SH-SY5Y (cell line): ENCODE data around the gene NXNL1.

Experiments
- GATA2 ChIP-seq: IDR thresholded peaks from 2 replicates; pipeline ENCODE4 v1.6.1; 2011; ENCODE audit warnings: mild to moderate bottlenecking, low read depth, low read length
- GATA3 ChIP-seq: IDR thresholded peaks from 2 replicates; pipeline ENCODE4 v1.6.1; 2011; ENCODE audit warnings: low read depth, mild to moderate bottlenecking, low read length, moderate library complexity

NXNL1 gene

DNA sequence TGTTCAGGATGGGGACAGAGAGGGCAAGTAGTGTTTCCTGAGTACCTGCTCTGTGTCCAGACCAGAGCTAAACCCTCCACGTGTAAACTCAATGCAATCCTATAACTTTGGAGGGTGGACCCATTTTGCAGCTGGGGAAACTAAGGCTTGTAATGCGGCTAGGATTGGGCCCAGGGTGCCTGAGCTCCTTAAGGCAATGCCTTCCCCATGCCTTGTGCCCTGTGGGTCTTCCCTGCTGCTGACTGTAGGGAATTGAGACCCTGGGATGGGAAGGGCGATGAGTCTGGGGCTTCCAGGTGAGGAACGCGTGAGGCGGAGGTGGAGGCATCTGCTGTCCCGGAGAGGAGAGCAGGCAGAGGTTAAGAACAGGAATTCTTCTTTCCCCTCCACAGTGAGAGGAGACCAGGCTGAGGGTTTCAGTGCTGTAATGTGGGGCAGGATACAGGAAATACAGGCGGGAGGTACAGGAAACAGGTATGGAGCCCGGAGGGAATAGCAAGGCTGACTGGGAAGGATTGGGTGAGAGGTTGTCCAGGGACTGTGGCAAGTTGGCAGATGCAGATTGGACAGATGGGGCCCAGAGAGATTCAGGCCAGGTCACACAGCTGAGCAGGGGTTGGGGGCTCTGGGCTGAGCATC lies 28.8 kb upstream of the NXNL1 start:
- TF ChIP-seq GATA2 (no peak), GATA3 (no peak)

GRCh38 chr19:17488593-17489391 lies 28.1 kb upstream of the NXNL1 start:
- no peak for TF ChIP-seq GATA3
- no peak for TF ChIP-seq GATA2

- TF ChIP-seq GATA3 = no peak
- TF ChIP-seq GATA2 = no peak
Measured at GRCh38 chr19:17487284-17488121, 26.8 kb upstream of the NXNL1 start.

DNA sequence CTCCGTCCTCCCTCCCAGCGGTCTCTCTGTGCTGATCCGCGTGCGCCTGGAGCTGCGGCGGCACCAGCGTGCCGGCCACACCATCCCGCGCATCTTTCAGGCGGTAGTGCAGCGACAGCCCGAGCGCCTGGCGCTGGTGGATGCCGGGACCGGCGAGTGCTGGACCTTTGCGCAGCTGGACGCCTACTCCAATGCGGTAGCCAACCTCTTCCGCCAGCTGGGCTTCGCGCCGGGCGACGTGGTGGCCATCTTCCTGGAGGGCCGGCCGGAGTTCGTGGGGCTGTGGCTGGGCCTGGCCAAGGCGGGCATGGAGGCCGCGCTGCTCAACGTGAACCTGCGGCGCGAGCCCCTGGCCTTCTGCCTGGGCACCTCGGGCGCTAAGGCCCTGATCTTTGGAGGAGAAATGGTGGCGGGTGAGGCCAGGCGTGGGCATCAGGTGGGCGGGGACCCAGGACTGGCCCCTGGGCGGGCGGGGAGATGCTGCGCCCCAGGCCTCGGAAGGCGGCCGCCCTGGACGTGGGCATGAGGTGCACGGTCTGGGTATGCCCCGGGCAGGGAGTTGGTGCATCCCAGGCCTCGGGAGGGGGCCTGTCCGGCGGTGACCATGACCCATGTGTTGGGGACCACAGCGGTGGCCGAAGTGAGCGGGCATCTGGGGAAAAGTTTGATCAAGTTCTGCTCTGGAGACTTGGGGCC lies 26.0 kb upstream of the NXNL1 start:
- no peak for TF ChIP-seq GATA2
- no peak for TF ChIP-seq GATA3

DNA sequence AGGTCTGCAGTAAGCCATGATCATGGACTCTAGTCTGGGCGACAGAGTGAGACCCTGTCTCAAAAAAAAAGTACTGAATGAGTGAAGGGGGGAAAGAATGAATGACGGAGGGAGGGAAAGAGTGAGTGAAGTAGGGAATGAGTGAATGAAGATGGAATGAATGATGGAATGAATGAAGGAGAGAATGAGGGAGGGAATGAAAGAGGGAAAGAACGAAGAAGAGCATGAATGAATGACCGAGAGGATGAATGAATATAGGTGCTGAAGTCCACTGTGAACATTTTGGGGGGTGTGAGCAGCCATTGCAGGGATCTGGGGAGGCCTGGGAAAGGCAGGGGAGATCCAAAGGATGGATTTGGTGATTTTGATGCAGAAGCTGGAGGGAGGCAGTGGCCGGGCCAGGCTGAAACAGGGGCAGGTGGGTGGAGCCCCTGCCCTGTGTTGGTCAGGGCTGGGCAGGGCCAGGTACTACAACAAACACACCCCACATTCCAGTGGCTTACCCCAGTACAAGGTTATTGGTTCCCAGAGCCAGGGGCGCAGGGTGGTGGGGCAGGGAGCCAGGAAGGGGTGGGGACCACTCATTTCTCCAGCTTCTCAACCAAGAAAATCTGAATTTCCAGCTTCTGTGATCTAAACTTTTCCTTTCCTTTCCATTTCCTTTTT lies 23.9 kb upstream of the NXNL1 start:
- no peak for TF ChIP-seq GATA2
- TF ChIP-seq GATA3 = no peak

DNA sequence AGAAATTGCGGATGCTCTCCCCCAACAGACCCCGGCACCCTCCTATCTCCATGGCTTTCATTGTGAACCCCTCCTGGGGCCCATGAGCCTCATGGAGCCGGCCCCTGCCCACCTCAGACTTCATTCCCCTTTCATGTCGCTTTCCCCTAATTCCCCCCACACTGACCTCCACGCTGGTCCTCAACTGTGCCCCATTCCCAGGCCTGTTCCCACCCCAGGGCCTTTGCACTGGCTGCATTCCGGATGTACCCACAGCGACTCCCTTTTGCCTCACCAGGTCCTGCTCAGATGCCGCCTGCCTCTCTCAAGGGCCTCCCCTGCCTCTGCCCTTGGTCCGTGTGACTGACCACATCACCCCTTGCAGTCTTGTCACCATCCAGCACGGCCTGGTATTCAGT lies 22.9 kb upstream of the NXNL1 start:
- TF ChIP-seq GATA3 (no peak), GATA2 (no peak)

- TF ChIP-seq GATA2 (no peak), GATA3 (no peak)
Measured at GRCh38 chr19:17482877-17483604, 22.3 kb upstream of the NXNL1 start.

DNA sequence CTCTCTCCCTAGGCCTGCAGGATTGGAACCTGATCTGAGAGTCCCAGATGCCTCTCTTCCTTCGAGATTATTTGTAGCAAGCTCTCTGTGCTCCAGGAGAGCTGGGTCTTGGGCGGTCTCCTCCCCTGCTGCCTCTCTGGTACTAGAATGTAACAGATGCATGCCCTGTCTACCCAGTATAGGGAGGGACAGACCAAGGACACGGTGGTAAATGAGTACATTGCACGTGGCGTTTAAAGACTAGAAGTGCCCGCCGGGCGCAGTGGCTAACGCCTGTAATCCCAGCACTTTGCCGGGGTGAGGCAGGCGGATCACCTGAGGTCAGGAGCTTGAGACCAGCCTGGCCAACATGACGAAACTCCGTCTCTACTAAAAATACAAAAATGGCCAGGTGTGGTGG lies 21.3 kb upstream of the NXNL1 start:
- TF ChIP-seq GATA3 = no peak
- no peak for TF ChIP-seq GATA2

GRCh38 chr19:17479325-17479791 lies 18.6 kb upstream of the NXNL1 start:
- TF ChIP-seq GATA3 = no peak
- TF ChIP-seq GATA2 = no peak

DNA sequence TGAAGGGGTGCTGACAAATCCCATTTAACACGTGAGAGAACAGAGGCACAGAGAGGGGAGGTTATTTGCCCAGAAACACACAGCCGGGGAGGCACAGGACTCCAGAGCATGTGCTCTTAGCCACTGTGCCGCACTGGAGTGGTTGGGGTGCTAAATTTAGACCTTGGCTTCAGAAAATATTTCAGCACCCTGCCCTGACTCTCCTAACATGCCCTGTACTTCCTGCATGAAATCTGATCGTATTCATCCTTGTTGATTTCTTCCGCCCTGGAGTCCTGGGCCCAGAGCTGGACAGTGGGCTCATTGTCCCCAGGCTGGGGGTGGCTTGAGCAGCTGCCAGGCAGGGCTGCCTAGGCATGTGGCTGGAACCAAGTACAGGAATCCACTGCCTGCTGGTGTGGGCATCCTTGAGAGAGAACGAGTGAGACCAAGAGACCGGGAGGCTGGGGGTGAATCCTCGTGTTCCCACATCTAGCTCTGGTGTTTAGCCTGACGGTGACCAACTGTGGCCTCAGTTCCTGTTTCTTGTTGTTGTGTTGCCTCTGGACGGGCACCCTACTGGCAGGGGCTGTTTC lies 14.9 kb upstream of the NXNL1 start:
- TF ChIP-seq GATA3 (no peak), GATA2 (no peak)

- TF ChIP-seq GATA2 (no peak), GATA3 (no peak)
Measured at GRCh38 chr19:17473041-17473440, 12.3 kb upstream of the NXNL1 start.

DNA sequence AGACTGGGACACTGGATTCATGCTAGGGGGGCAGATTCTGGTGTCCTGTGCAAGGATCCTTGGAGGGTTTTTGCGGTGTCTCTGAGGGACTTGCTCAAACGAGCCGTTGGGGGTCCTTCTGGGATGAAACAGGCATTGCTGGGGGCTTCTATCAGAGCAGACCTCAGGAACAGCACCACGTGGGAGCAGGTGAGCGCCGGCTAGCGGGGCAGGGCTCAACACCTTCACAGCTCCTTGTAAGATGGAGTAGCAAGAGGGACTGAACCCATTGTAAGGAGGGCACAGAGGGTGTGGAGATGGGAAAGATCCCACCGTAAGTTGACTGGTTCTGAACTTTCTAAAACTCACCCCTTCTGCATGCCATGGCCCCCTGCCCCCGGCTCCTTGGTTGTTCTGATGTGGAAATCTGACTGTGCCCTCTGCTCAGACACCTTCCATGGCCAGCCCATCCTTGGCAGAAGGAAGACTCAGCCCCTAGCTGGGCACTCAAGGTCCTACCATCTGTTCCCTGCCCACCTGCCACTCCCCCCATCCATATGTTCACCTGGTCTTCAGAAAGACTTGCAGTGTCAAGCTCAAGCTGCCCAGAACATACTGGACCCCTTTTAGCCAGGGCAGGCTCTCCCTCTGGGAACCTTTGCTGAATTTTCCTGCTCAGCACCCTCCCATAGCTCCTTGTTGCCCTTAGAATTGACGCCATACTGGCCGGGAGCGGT lies 10.8 kb upstream of the NXNL1 start:
- TF ChIP-seq GATA3 (no peak), GATA2 (no peak)
